Measurements from ENCODE around the gene IGSF9.

DNA sequence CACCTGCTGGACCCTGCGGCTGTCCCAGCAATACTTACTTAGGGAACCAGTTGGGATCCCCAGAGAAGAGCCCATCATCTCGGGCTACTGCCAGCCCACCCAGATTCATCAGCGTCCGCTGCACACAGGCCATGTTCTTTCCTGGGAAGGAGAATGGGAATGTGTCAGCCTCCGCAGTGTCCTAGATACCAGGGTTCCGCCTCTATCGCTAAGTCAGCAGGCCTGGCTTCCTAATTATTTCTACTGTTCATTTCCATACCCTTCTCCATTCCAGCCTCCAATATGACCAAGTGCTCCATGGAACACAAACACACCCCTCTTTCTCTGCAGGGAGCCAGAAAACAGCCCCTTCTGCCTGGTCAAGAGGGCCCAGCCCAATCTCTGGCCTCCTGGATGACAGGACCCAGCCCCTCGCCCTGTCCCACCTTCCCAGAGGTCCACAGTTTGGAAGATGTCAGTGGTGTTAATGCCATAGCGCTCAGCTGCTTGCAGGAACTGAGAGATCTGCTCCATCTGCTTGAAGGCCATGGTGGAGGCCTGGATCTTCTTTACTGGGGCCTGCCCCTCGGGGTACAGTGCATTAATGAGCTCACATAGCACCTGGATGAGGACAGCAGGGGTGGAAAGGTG is 26.1 kb downstream of the IGSF9 start:
- TF ChIP-seq ZBTB1 (CRISPR knock-in tag; IDR thresholded peaks at IDR 0.05; ENCODE audit: borderline replicate concordance) (no peak), TBP (CRISPR knock-in tag; IDR thresholded peaks at IDR 0.05) (no peak), HNF4G (IDR thresholded peaks at IDR 0.05; ENCODE audit: borderline replicate concordance, low read depth, low read length) (no peak), HNF4G (CRISPR knock-in tag; IDR thresholded peaks at IDR 0.05; ENCODE audit: borderline replicate concordance, low read depth) (no peak)
